HepG2 (cell line): Measurements from ENCODE around the gene SEMA3F. TPM values are rescaled to one million over a fixed set of nuclear protein-coding genes. Genes with fewer than 3 reads are reported as not detected.

Experiments
- AKNA ChIP-seq: sonication (generic); formaldehyde crosslinking; IDR thresholded peaks from 2 replicates; pipeline ENCODE4 v1.4.0; 2020; ENCODE audit warnings: missing genetic modification reagents, borderline replicate concordance
- EP300 ChIP-seq, 3 experiments: sonication (generic) in 1 of 3; formaldehyde crosslinking in 1 of 3; IDR thresholded peaks; 2 replicates each; pipeline versions ENCODE4 v1.5.1 to v1.6.1; 2011 to 2020; ENCODE audit warnings: low read depth in 2 of 3, low read length in 2 of 3, borderline replicate concordance in 1 of 3, improper control_type of control experiment in 1 of 3, mild to moderate bottlenecking in 1 of 3, missing genetic modification reagents in 1 of 3, moderate library complexity in 1 of 3
- PAF1 ChIP-seq: IDR thresholded peaks from 2 replicates; pipeline ENCODE4 v1.6.1; 2016; ENCODE audit warnings: missing genetic modification reagents, missing compliant biosample characterization
- POLR2A ChIP-seq, 2 experiments: IDR thresholded peaks; 2 replicates each; pipeline ENCODE4 v1.6.1; 2011; ENCODE audit warnings: low read depth in 2 of 2, low read length in 2 of 2, mild to moderate bottlenecking in 1 of 2, moderate library complexity in 1 of 2; ENCODE audit not compliant: insufficient read depth in 1 of 2
- PRDM4 ChIP-seq: sonication (generic); formaldehyde crosslinking; IDR thresholded peaks from 2 replicates; pipeline ENCODE4 v1.9.0; 2021; ENCODE audit warnings: missing genetic modification reagents, borderline replicate concordance
- ZFP90 ChIP-seq: sonication (generic); formaldehyde crosslinking; IDR thresholded peaks from 2 replicates; pipeline ENCODE4 v1.8.0; 2022; ENCODE audit warnings: missing genetic modification reagents, mild to moderate bottlenecking, inconsistent platforms, borderline replicate concordance
- ZHX2 ChIP-seq, 2 experiments: sonication (generic) in 1 of 2; formaldehyde crosslinking in 1 of 2; IDR thresholded peaks; 2 replicates each; pipeline versions ENCODE4 v1.6.1 to v1.9.0; 2014 to 2022; ENCODE audit warnings: antibody characterized with exemption in 1 of 2, borderline replicate concordance in 1 of 2, inconsistent platforms in 1 of 2, low read depth in 1 of 2, missing genetic modification reagents in 1 of 2
- ZNF20 ChIP-seq: sonication (generic); formaldehyde crosslinking; IDR thresholded peaks from 2 replicates; pipeline ENCODE4 v1.4.0; 2020; ENCODE audit warnings: mild to moderate bottlenecking, moderate library complexity, missing genetic modification reagents
- ZNF44 ChIP-seq: sonication (generic); formaldehyde crosslinking; IDR thresholded peaks from 2 replicates; pipeline ENCODE4 v1.5.1; 2020; ENCODE audit warnings: mild to moderate bottlenecking, missing genetic modification reagents
- ZNF563 ChIP-seq: sonication (generic); formaldehyde crosslinking; IDR thresholded peaks from 2 replicates; pipeline ENCODE4 v1.8.0; 2022; ENCODE audit warnings: mild to moderate bottlenecking, moderate library complexity, missing genetic modification reagents
- ZSCAN5A ChIP-seq: sonication (generic); formaldehyde crosslinking; IDR thresholded peaks from 2 replicates; pipeline ENCODE4 v1.8.0; 2022; ENCODE audit warnings: mild to moderate bottlenecking, missing genetic modification reagents, borderline replicate concordance
- polyA plus RNA-seq, 8 experiments: library from polyadenylated mRNA; depleted of rRNA in 3 of 8; stranded (reverse) in 7 of 8; unstranded in 1 of 8; fragments of >200 nt; fragmentation: Illumina TruSeq in 4 of 8; extraction: Trizol in 4 of 8; gene quantifications; 2 replicates each; pipeline versions ENCODE4 v1.2.1 to v1.2.3, GENCODE V29; 2011 to 2016; ENCODE audit warnings: low read depth in 4 of 8, missing spikeins in 1 of 8, mixed read lengths in 1 of 8; ENCODE audit not compliant: insufficient read depth in 1 of 8
- total RNA-seq, 5 experiments: library from RNA; depleted of rRNA; stranded (reverse); fragments of >200 nt; fragmentation: Illumina TruSeq; extraction: Trizol; gene quantifications; 2 replicates each; pipeline ENCODE4 v1.2.3, GENCODE V29; 2016; ENCODE audit warnings: low read depth in 1 of 5

SEMA3F gene
- total and polyA plus RNA-seq, 2 of the 13 experiments (the other 11 are each of a cell fraction or from before 2014, with no cell fraction given) = 7.6 to 17.2 TPM

GRCh38 chr3:50227390-50228183 lies 72.5 kb downstream of the SEMA3F start (continued):
- TF ChIP-seq AKNA (no peak), ZHX2 (IDR thresholded peaks at IDR 0.05; ENCODE audit: low read depth) (peak; percentile 58; the same call in 1 of the 2 replicates), ZHX2 (CRISPR knock-in tag; IDR thresholded peaks at IDR 0.05; ENCODE audit: borderline replicate concordance) (no peak), ZFP90 (peak; percentile 56; the same call in 1 of the 2 replicates), ZNF563 (no peak; the same call in 1 of the 2 replicates), EP300 (IDR thresholded peaks at IDR 0.05; ENCODE audit: low read depth in 2 of 2, low read length in 2 of 2) (peak; percentile 20 to 47; a peak in 2 of 4 replicates), EP300 (CRISPR knock-in tag; IDR thresholded peaks at IDR 0.05; ENCODE audit: borderline replicate concordance) (0 out of 2 replicates have a peak, but pooled peaks have one; percentile 28), ZNF20 (CRISPR knock-in tag) (no peak), PRDM4 (CRISPR knock-in tag) (no peak), POLR2A (IDR thresholded peaks at IDR 0.05; ENCODE audit: insufficient read depth in 1 of 2, low read depth in 2 of 2, low read length in 2 of 2) (no peak), PAF1 (no peak), ZNF44 (CRISPR knock-in tag) (no peak), ZSCAN5A (CRISPR knock-in tag) (no peak)
